HEK293T (cell line): ENCODE data around the gene FAM9C.

Experiments
- CTCF ChIA-PET: fragments of 350-600 bp; formaldehyde crosslinking; extraction: SDS; loops from one replicate; lab custom pipeline; 2021; ENCODE audit warnings: antibody characterized with exemption, inconsistent platforms; lab: Yijun Ruan, JAX
- POLR2A ChIA-PET: fragments of 350-600 bp; formaldehyde crosslinking; extraction: SDS; loops from one replicate; lab custom pipeline; 2020; ENCODE audit warnings: antibody characterized with exemption, inconsistent platforms; lab: Yijun Ruan, JAX
- DNase-seq: peaks from one replicate; pipeline ENCODE4 v3.0.0; 2012; ENCODE audit warnings: mixed read lengths; ENCODE audit errors: extremely low spot score
- ARNT ChIP-seq: fragments of 450-650 bp; IDR thresholded peaks from 2 replicates; pipeline ENCODE4 v1.6.1; 2017; ENCODE audit warnings: mild to moderate bottlenecking
- BHLHE40 ChIP-seq: fragments of 450-650 bp; IDR thresholded peaks from 2 replicates; pipeline ENCODE4 v1.6.1; 2016; ENCODE audit warnings: mild to moderate bottlenecking, moderate library complexity, borderline replicate concordance
- CTBP1 ChIP-seq: fragments of 450-650 bp; IDR thresholded peaks from 2 replicates; pipeline ENCODE4 v1.6.1; 2016; ENCODE audit warnings: borderline replicate concordance
- ELF4 ChIP-seq: fragments of 450-650 bp; IDR thresholded peaks from 2 replicates; pipeline ENCODE4 v1.6.1; 2017; ENCODE audit warnings: antibody characterized with exemption
- FOXA1 ChIP-seq: fragments of 450-650 bp; IDR thresholded peaks from 2 replicates; pipeline ENCODE4 v1.6.1; 2016; ENCODE audit warnings: mild to moderate bottlenecking
- FOXK2 ChIP-seq: fragments of 450-650 bp; IDR thresholded peaks from 2 replicates; pipeline ENCODE4 v1.6.1; 2016; ENCODE audit warnings: mild to moderate bottlenecking
- FOXM1 ChIP-seq: fragments of 450-650 bp; IDR thresholded peaks from 2 replicates; pipeline ENCODE4 v1.6.1; 2017; ENCODE audit warnings: mild to moderate bottlenecking, borderline replicate concordance
- HDGF ChIP-seq: fragments of 450-650 bp; IDR thresholded peaks from 2 replicates; pipeline ENCODE4 v1.6.1; 2017; ENCODE audit warnings: antibody characterized with exemption, borderline replicate concordance
- L3MBTL2 ChIP-seq: fragments of 450-650 bp; conservative IDR thresholded peaks from 2 replicates; pipeline ENCODE4 v1.6.1; 2016; ENCODE audit warnings: mild to moderate bottlenecking
- LEF1 ChIP-seq: fragments of 450-650 bp; IDR thresholded peaks from 2 replicates; pipeline ENCODE4 v1.6.1; 2017; ENCODE audit warnings: mild to moderate bottlenecking, borderline replicate concordance
- NFRKB ChIP-seq: fragments of 450-650 bp; IDR thresholded peaks from 2 replicates; pipeline ENCODE4 v1.6.1; 2016; ENCODE audit warnings: mild to moderate bottlenecking, moderate library complexity
- PKNOX1 ChIP-seq: fragments of 450-650 bp; IDR thresholded peaks from 2 replicates; pipeline ENCODE4 v1.6.1; 2016
- SP1 ChIP-seq: fragments of 450-650 bp; IDR thresholded peaks from 2 replicates; pipeline ENCODE4 v1.6.1; 2017
- SUZ12 ChIP-seq: fragments of 450-650 bp; IDR thresholded peaks from 2 replicates; pipeline ENCODE4 v1.6.1; 2016; ENCODE audit warnings: mild to moderate bottlenecking
- TARDBP ChIP-seq: fragments of 450-650 bp; IDR thresholded peaks from 2 replicates; pipeline ENCODE4 v1.6.1; 2016
- ZNF384 ChIP-seq: fragments of 450-650 bp; IDR thresholded peaks from 2 replicates; pipeline ENCODE4 v1.6.1; 2016

Gene FAM9C

GRCh38 chrX:13044441-13044840, at the start of gene FAM9C:
Gene FAM9C, minus strand, starts transcription at chrX:13044620. Its CDS starts 831 bp downstream, at chrX:13043789.
- no peak for DNase-seq
- CTCF ChIA-PET = no interaction called here
- POLR2A ChIA-PET = no interaction called here
- no peak for TF ChIP-seq FOXA1
- TF ChIP-seq FOXM1 = no peak

- CTCF ChIA-PET = no interaction called here
- TF ChIP-seq SUZ12 (no peak), TARDBP (no peak), ARNT (no peak), PKNOX1 (no peak), SP1 (no peak), NFRKB (no peak), ZNF384 (no peak), CTBP1 (no peak), ELF4 (no peak), LEF1 (no peak), FOXM1 (no peak), L3MBTL2 (no peak), FOXA1 (no peak), FOXK2 (no peak), BHLHE40 (no peak), HDGF (no peak)
- POLR2A ChIA-PET = no interaction called here
- no peak for DNase-seq
These were observed 49.2 kb upstream of the FAM9C start for GRCh38 chrX:13093529-13094140.

- TF ChIP-seq FOXA1 = no peak
- no peak for TF ChIP-seq LEF1
- TF ChIP-seq CTBP1 = no peak
- no peak for TF ChIP-seq L3MBTL2
- TF ChIP-seq ARNT = no peak
- no peak for TF ChIP-seq ELF4
- no peak for TF ChIP-seq PKNOX1
- no peak for TF ChIP-seq HDGF
- no peak for TF ChIP-seq SP1
- TF ChIP-seq NFRKB = no peak
- no peak for TF ChIP-seq FOXK2
- TF ChIP-seq BHLHE40 = no peak
- TF ChIP-seq FOXM1 = no peak
- TF ChIP-seq TARDBP = no peak
- no peak for TF ChIP-seq ZNF384
- no peak for TF ChIP-seq SUZ12
- no peak for DNase-seq
- ChIA-PET CTCF (no interaction called here), POLR2A (no interaction called here)
These were observed 48.1 kb upstream of the FAM9C start for GRCh38 chrX:13092455-13092941.

GRCh38 chrX:13091111-13091765, 46.8 kb upstream of the FAM9C start:
- DNase-seq = no peak
- TF ChIP-seq FOXM1 = no peak
- POLR2A ChIA-PET = no interaction called here
- CTCF ChIA-PET = interaction anchor here (0.8 to 1.1 kb wide), 2 partner anchors 144 to 397 kb away, joined by 3 to 5 read pairs; no protein-coding TSS in a partner anchor

- CTCF ChIA-PET = interaction anchor here (1.1 kb wide), 1 partner anchor 144 kb away, joined by 5 read pairs; no protein-coding TSS in a partner anchor
- TF ChIP-seq ELF4 (no peak), TARDBP (no peak), SP1 (no peak), CTBP1 (no peak), NFRKB (no peak), FOXA1 (no peak), BHLHE40 (no peak), ZNF384 (no peak), FOXK2 (no peak), HDGF (no peak), ARNT (no peak), LEF1 (no peak), SUZ12 (no peak)
- POLR2A ChIA-PET = no interaction called here
- DNase-seq = no peak
These were observed 46.1 kb upstream of the FAM9C start for GRCh38 chrX:13090339-13091110.

- ChIA-PET POLR2A (no interaction called here), CTCF (no interaction called here)
- no peak for TF ChIP-seq ELF4
- DNase-seq = no peak
These were observed 45.6 kb upstream of the FAM9C start for GRCh38 chrX:13090027-13090338.

- ChIA-PET POLR2A (no interaction called here), CTCF (no interaction called here)
- TF ChIP-seq L3MBTL2 = no peak
- no peak for TF ChIP-seq NFRKB
- no peak for TF ChIP-seq BHLHE40
- TF ChIP-seq ZNF384 = no peak
- DNase-seq = no peak
These were observed 43.7 kb upstream of the FAM9C start for GRCh38 chrX:13088156-13088487.
